Right lobe of liver (tissue), 4 donors: ENCODE measurements around the gene VPS4B.
"Not testable (repeated sequence)": the region's sequence is repeated elsewhere in the genome, so short reads cannot be mapped to it uniquely, and the experiment has no call there.

ENCODE experiments used
- POLR2A ChIP-seq: fragments of 450-650 bp; IDR thresholded peaks from one replicate; pipeline ENCODE4 v1.6.1; 2017; ENCODE audit warnings: antibody characterized with exemption, mild to moderate bottlenecking
- TF ChIP-seq, protein P1 (sequence below), 4 donors: fragments of 200-600 bp in 3 of 4; fragments of 450-650 bp in 1 of 4; IDR thresholded peaks; one replicate each; pipeline versions ENCODE4 v1.5.1 to v1.8.0; 2016 to 2022; ENCODE audit warnings: antibody characterized with exemption in 4 of 4, mild to moderate bottlenecking in 2 of 4
- donor health status: DM: no; HTN: no; CAD: no.
- donor health status: DM: no; HTN: no; CAD: no.
- donor health status: DM: no; HTN: yes; CAD: no.

DNA sequence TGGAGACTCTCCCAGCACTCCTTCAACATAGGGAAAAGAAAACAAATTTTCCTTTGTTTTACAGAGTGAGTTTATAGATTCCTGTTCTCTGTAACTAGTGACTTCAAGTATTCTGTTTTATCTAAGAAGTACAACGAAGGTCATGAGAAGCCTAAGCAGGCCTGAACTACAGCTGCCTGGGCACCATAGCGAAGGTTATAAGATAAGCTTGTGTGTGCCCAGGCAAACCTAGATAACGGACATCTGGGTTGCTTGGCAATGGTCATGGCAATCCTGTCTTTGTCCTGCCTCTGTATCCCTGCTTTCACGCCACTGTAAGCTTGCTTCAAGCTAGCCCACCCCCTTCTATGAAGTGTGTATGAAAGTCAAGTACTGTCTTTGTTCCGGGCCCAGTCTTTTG is 30.5 kb upstream of the VPS4B start:
- not testable (repeated sequence) for TF ChIP-seq POLR2A
- TF ChIP-seq, protein P1, sequence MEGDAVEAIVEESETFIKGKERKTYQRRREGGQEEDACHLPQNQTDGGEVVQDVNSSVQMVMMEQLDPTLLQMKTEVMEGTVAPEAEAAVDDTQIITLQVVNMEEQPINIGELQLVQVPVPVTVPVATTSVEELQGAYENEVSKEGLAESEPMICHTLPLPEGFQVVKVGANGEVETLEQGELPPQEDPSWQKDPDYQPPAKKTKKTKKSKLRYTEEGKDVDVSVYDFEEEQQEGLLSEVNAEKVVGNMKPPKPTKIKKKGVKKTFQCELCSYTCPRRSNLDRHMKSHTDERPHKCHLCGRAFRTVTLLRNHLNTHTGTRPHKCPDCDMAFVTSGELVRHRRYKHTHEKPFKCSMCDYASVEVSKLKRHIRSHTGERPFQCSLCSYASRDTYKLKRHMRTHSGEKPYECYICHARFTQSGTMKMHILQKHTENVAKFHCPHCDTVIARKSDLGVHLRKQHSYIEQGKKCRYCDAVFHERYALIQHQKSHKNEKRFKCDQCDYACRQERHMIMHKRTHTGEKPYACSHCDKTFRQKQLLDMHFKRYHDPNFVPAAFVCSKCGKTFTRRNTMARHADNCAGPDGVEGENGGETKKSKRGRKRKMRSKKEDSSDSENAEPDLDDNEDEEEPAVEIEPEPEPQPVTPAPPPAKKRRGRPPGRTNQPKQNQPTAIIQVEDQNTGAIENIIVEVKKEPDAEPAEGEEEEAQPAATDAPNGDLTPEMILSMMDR (IDR thresholded peaks at IDR 0.05) = not testable (repeated sequence)
